ENCODE data around the gene ZNF625. TPM values are rescaled to one million over a fixed set of nuclear protein-coding genes. Genes with fewer than 3 reads are reported as not detected.

The ZNF625 gene
- total RNA-seq, 1 experiment from 2014 or later: 30.7 TPM

- no peaks in the 10 kb centered on the region for H3K23me2 ChIP-seq (ENCODE audit: insufficient read length, low read depth, low read length, poor library complexity, severe bottlenecking)
- H2BK120ac ChIP-seq (ENCODE audit: low read depth, low read length, poor library complexity, severe bottlenecking): no peak overlapping the region
- H3K9me3 ChIP-seq (ENCODE audit: control insufficient read depth, low read depth, low read length): peaks cover 8% of the 10 kb centered on the region
- Mint-ChIP-seq H3K27me3 (ENCODE audit: low read depth) (no peaks in the 10 kb centered on the region), H3K36me3 (ENCODE audit: insufficient read depth in 1 of 3, low read depth in 3 of 3) (peaks cover 23 to 34% (median 31%) of the 10 kb centered on the region in 3 experiments), H3K27ac (no peak overlapping the region), H3K4me3 (no peak overlapping the region), H3K4me1 (no peaks in the 10 kb centered on the region), H3K9me3 (peaks cover 23 to 38% of the 10 kb centered on the region in 2 experiments)
- no peak overlapping the region for H3K18ac ChIP-seq (ENCODE audit: insufficient read length, low read depth, low read length)
- H4K91ac ChIP-seq (ENCODE audit: insufficient read length, low read depth, low read length): no peak overlapping the region
- H3K23ac ChIP-seq (ENCODE audit: insufficient read length, low read depth, low read length): no peak overlapping the region
- no peak overlapping the region for H3K4me2 ChIP-seq (ENCODE audit: insufficient read depth, insufficient read length, low read length)
- no peak overlapping the region for H3K56ac ChIP-seq (ENCODE audit: insufficient read length, low read depth, low read length)
- no peak overlapping the region for H2BK15ac ChIP-seq (ENCODE audit: low read depth, low read length)
- H2BK12ac ChIP-seq (ENCODE audit: insufficient read length, low read depth, low read length): no peak overlapping the region
- H4K8ac ChIP-seq (replicated peaks; ENCODE audit: insufficient read length, low read depth, low read length): no peak overlapping the region
- no peak overlapping the region for H4K5ac ChIP-seq (ENCODE audit: insufficient read length, low read depth, low read length)
- H3K4ac ChIP-seq (ENCODE audit: low read depth, low read length): no peak overlapping the region
- TF ChIP-seq CTCF (conservative IDR thresholded peaks at IDR 0.05): peak; percentile 79
- no peak overlapping the region for H2AK5ac ChIP-seq (ENCODE audit: insufficient read length, low read length)
- no peaks in the 10 kb centered on the region for H3K79me2 ChIP-seq (ENCODE audit: insufficient read depth, low read length)
- no peaks in the 10 kb centered on the region for H3K27me3 ChIP-seq (ENCODE audit: insufficient read depth, low read length)
- H3K79me1 ChIP-seq (ENCODE audit: insufficient read depth, low read depth, low read length, poor library complexity, severe bottlenecking): no peaks in the 10 kb centered on the region
- H3K9ac ChIP-seq (ENCODE audit: extremely low read depth, insufficient read length, low read length): no peak overlapping the region
- H4K20me1 ChIP-seq (ENCODE audit: control insufficient read depth, insufficient read depth, insufficient read length): no peaks in the 10 kb centered on the region
- no peak overlapping the region for H3K27ac ChIP-seq (ENCODE audit: insufficient read length, low read depth, low read length)
- no peak overlapping the region for H2BK5ac ChIP-seq (ENCODE audit: insufficient read length, low read length)
- no peaks in the 10 kb centered on the region for H3K4me1 ChIP-seq (ENCODE audit: insufficient read depth, low read length)
- no peak overlapping the region for H2BK20ac ChIP-seq (ENCODE audit: low read depth, low read length, poor library complexity, severe bottlenecking)
- DNase-seq: no peak
- no peak overlapping the region for H2AFZ ChIP-seq (ENCODE audit: low read length)
- WGBS (ENCODE audit: extremely low coverage, insufficient read length, low lambda C conversion rate): no CpG with 5 or more reads among the region's 2 CpGs
- H3K14ac ChIP-seq (ENCODE audit: insufficient read depth, low read length): no peak overlapping the region
- H3T11ph ChIP-seq (ENCODE audit: low read length): no peak overlapping the region
Observed at GRCh38 chr19:12126707-12127106, 29.8 kb downstream of the ZNF625 start.
